Body of pancreas (tissue), 4 donors: ENCODE results near the gene CCNG1. TPM values are rescaled to one million over a fixed set of nuclear protein-coding genes. Genes with fewer than 3 reads are reported as not detected.

Experiments used
- ATAC-seq: fragments of 150-250 bp; one replicate; pipeline ENCODE4 v1.9.1; 2016
- DNase-seq, 4 donors: peaks; one replicate each; pipeline ENCODE4 v3.0.0-alpha.2; 2019
- H3K27ac ChIP-seq, 4 donors: fragments of 200-600 bp; sonication (generic); 1 replicate in 3 of 4; 2 replicates in 1 of 4; pipeline versions ENCODE4 v1.5.1 to v1.6.1; 2016 to 2019; ENCODE audit warnings: mild to moderate bottlenecking in 1 of 4, mixed read lengths in 1 of 4, moderate library complexity in 1 of 4
- H3K27me3 ChIP-seq, 2 donors: fragments of 200-600 bp; sonication (generic); one replicate each; pipeline ENCODE4 v1.6.0; 2016; ENCODE audit warnings: mild to moderate bottlenecking in 1 of 2
- H3K36me3 ChIP-seq, 2 donors: fragments of 200-600 bp; sonication (generic); replicated peaks in 1 of 2; 2 replicates each; pipeline ENCODE4 v1.5.1; 2016; ENCODE audit warnings: low read depth in 2 of 2; ENCODE audit not compliant: insufficient read depth in 1 of 2
- H3K4me1 ChIP-seq: fragments of 200-600 bp; sonication (generic); one replicate; pipeline ENCODE4 v1.6.0; 2016
- H3K4me3 ChIP-seq, 2 donors: fragments of 200-600 bp; sonication (generic); 1 replicate in 1 of 2; 2 replicates in 1 of 2; pipeline ENCODE4 v1.5.1; 2016 to 2019
- H3K9me3 ChIP-seq, 3 donors: fragments of 200-600 bp; sonication (generic); 1 replicate in 2 of 3; 2 replicates in 1 of 3; pipeline ENCODE4 v1.5.1; 2016
- POLR2A ChIP-seq, 3 donors: fragments of 450-650 bp; IDR thresholded peaks; one replicate each; pipeline ENCODE4 v1.6.1; 2016; ENCODE audit warnings: antibody characterized with exemption in 3 of 3, mild to moderate bottlenecking in 2 of 3
- WGBS, 2 donors: methylation state at CpG; one replicate each; pipeline ENCODE4 v1.1.5; 2017; 5-methylcytosine and 5-hydroxymethylcytosine counted together
- intact Hi-C: fragments of 100-400 bp; cut with DNase I; formaldehyde crosslinking; loops from one replicate; pipeline ENCODE4 v1.15.1; 2023
- total RNA-seq, 2 donors: library from RNA; depleted of rRNA; stranded (reverse); fragments of >200 nt; gene quantifications; one replicate each; pipeline ENCODE4 v1.1.0, GENCODE V29; 2016
- TF ChIP-seq, protein P1 (sequence below), 7 experiments: fragments of 450-650 bp in 4 of 7; fragments of 200-600 bp in 3 of 7; sonication (generic) in 3 of 7; IDR thresholded peaks; one replicate each; pipeline ENCODE4 v1.5.1; 2016 to 2019; ENCODE audit warnings: antibody characterized with exemption in 7 of 7

The CCNG1 gene
- total RNA-seq, 2 donors from 2014 or later: 52.4 to 118 TPM

DNA sequence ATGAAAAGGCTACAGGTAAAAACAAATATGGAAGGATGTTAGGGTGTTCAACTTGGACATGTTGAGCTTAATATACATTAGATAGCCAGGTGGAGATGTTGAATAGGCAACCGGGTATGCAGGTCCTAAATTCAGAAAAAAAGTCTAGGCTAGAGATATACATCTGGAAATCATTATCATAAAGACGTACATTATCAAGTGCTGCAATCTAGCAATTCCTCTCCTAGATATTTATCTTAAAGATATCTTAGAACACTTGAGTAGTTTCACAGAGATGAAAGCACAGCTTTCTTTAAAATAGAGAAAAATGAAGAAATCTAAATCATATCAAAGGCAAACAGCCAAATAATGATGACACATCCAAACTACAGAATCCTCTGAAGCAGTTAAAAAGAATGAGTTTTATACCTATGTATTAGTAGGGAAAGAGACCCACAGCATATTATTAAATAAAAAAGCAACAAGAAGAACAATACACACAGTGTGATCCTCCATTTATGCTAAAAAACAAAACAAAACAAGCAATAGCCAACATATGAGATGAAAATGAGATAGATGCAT lies 18.7 kb downstream of the CCNG1 start:
- DNase-seq (no peak), ATAC-seq (no peak)
- no peak overlapping the region for H3K4me3 ChIP-seq
- no peak for TF ChIP-seq POLR2A (IDR thresholded peaks at IDR 0.05)
- TF ChIP-seq, protein P1, sequence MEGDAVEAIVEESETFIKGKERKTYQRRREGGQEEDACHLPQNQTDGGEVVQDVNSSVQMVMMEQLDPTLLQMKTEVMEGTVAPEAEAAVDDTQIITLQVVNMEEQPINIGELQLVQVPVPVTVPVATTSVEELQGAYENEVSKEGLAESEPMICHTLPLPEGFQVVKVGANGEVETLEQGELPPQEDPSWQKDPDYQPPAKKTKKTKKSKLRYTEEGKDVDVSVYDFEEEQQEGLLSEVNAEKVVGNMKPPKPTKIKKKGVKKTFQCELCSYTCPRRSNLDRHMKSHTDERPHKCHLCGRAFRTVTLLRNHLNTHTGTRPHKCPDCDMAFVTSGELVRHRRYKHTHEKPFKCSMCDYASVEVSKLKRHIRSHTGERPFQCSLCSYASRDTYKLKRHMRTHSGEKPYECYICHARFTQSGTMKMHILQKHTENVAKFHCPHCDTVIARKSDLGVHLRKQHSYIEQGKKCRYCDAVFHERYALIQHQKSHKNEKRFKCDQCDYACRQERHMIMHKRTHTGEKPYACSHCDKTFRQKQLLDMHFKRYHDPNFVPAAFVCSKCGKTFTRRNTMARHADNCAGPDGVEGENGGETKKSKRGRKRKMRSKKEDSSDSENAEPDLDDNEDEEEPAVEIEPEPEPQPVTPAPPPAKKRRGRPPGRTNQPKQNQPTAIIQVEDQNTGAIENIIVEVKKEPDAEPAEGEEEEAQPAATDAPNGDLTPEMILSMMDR (IDR thresholded peaks at IDR 0.05): no peak
- peaks cover 23% of the 10 kb centered on the region for H3K4me1 ChIP-seq
- H3K36me3 ChIP-seq: no peaks in the 10 kb centered on the region
- no peaks in the 10 kb centered on the region for H3K27me3 ChIP-seq
- 83 to 84% methylated on average over 2 of the region's 2 CpGs for WGBS, 2 donors
- no peaks in the 10 kb centered on the region for H3K9me3 ChIP-seq
- no peak overlapping the region for H3K27ac ChIP-seq
- intact Hi-C loops: no loop called here

- no peaks in the 10 kb centered on the region for H3K9me3 ChIP-seq
- WGBS, 2 donors: 95% methylated on average over 7 of the region's 7 CpGs
- no peaks in the 10 kb centered on the region for H3K27me3 ChIP-seq
- no peaks in the 10 kb centered on the region for H3K36me3 ChIP-seq
- H3K4me1 ChIP-seq: peaks cover 29% of the 10 kb centered on the region
- no peak overlapping the region for H3K4me3 ChIP-seq
- no peak for ATAC-seq
- TF ChIP-seq, protein P1 (IDR thresholded peaks at IDR 0.05): no peak
- TF ChIP-seq POLR2A (IDR thresholded peaks at IDR 0.05): no peak
- intact Hi-C loops: no loop called here
- H3K27ac ChIP-seq: no peak overlapping the region
- DNase-seq: no peak
These were observed 19.4 kb downstream of the CCNG1 start for GRCh38 chr5:163456840-163457239.

- Histone ChIP-seq H3K9me3 (no peaks in the 10 kb centered on the region), H3K36me3 (no peaks in the 10 kb centered on the region), H3K27ac (peak overlapping the region in 3 of 4 donors; percentile 87 to 95 (median 94)), H3K27me3 (no peaks in the 10 kb centered on the region), H3K4me3 (peak overlapping the region in 1 of 2 donors; percentile 50), H3K4me1 (peaks cover 32% of the 10 kb centered on the region)
- intact Hi-C loops: no loop called here
- DNase-seq: no peak
- no peak for TF ChIP-seq POLR2A (IDR thresholded peaks at IDR 0.05)
- TF ChIP-seq, protein P1 (IDR thresholded peaks at IDR 0.05): no peak
- no peak for ATAC-seq
- WGBS, 2 donors: 20 to 23% methylated on average over 6 of the region's 6 CpGs
These were observed 21.5 kb downstream of the CCNG1 start for GRCh38 chr5:163458778-163459385.

- WGBS, 2 donors: 0 to 1% methylated on average over 12 of the region's 12 CpGs
- Histone ChIP-seq H3K4me3 (peak overlapping the region; percentile 49 to 50), H3K27me3 (no peaks in the 10 kb centered on the region)
These were observed 22.0 kb downstream of the CCNG1 start for GRCh38 chr5:163459462-163459818.

More at GRCh38 chr5:163459462-163459818, 22.0 kb downstream of the CCNG1 start:
- no peak for TF ChIP-seq POLR2A (IDR thresholded peaks at IDR 0.05)
- TF ChIP-seq, protein P1 (IDR thresholded peaks at IDR 0.05): no peak
- intact Hi-C loops: no loop called here
- Histone ChIP-seq H3K9me3 (no peaks in the 10 kb centered on the region), H3K4me1 (peaks cover 32% of the 10 kb centered on the region), H3K27ac (peak overlapping the region; percentile 87 to 95 (median 94)), H3K36me3 (no peaks in the 10 kb centered on the region)
- ATAC-seq: peak; percentile 4
- no peak for DNase-seq
